Body of pancreas (tissue), 4 donors: ENCODE measurements around the gene COPG1.

Experiments used
- CTCF ChIP-seq, 7 experiments: fragments of 450-650 bp in 4 of 7; fragments of 200-600 bp in 3 of 7; sonication (generic) in 3 of 7; IDR thresholded peaks; one replicate each; pipeline ENCODE4 v1.5.1; 2016 to 2019; ENCODE audit warnings: antibody characterized with exemption in 7 of 7
- POLR2A ChIP-seq, 3 donors: fragments of 450-650 bp; IDR thresholded peaks; one replicate each; pipeline ENCODE4 v1.6.1; 2016; ENCODE audit warnings: antibody characterized with exemption in 3 of 3, mild to moderate bottlenecking in 2 of 3

DNA sequence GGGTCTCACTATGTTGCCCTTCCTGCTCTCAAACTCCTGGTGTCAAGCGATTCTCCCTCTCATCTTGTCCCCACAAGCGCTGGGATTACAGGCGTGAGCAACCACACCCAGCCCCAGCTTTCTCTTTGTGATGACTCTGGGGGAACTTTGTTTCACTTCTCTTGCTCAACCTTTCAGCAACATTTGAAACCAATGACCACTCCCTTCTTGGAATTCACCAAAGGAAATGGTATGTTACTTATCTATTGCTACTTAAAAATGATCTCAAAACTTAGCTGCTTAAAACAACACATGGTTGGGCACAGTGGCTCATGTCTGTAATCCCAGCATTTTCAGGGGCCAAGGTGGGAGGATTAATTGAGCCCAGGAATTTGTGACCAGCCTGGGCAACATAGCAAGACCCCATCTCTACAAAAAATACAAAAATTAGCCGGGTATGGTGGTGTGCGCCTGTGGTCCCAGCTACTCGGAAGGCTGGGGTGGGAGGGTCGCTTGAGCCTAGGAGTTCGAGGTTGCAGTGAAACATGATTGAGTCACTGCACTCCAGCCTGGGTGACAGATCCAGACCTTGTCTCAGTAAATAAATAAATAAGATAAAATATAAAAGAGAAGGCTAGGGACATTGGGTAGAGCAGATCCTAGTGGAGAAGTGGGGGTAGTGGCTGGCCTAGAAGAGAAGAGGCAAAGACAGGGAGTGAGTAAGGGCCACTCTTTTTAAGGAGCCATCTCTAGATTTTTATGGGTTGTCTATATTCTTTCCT, 10.3 kb upstream of the COPG1 start:
- TF ChIP-seq POLR2A (IDR thresholded peaks at IDR 0.05) = no peak
- TF ChIP-seq CTCF (IDR thresholded peaks at IDR 0.05) = no peak
